A549 (cell line): ENCODE results near the gene ITPKC.
"Not testable (repeated sequence)": the region's sequence is repeated elsewhere in the genome, so short reads cannot be mapped to it uniquely, and the experiment has no call there.

Experiments used
- FOXS1 ChIP-seq: fragments of 250-450 bp; sonication (Bioruptor Pico); IDR thresholded peaks from 2 replicates; pipeline ENCODE4 v1.5.0; 2020; ENCODE audit warnings: mild to moderate bottlenecking, moderate library complexity
- JUNB ChIP-seq: fragments of >200 bp; sonication (Bioruptor Twin); formaldehyde crosslinking; IDR thresholded peaks from 2 replicates; pipeline ENCODE4 v1.6.1; 2016
- POLR2A ChIP-seq: IDR thresholded peaks from 2 replicates; pipeline ENCODE4 v1.6.1; 2012; ENCODE audit warnings: mild to moderate bottlenecking, low read length
- POLR2AphosphoS2 ChIP-seq: conservative IDR thresholded peaks from 2 replicates; pipeline ENCODE4 v1.6.1; 2012; ENCODE audit warnings: low read length, improper control_type of control experiment, inconsistent platforms
- RAD21 ChIP-seq, 2 experiments: fragments of >200 bp in 1 of 2; sonication (Bioruptor Twin) in 1 of 2; formaldehyde crosslinking in 1 of 2; IDR thresholded peaks in 1 of 2; conservative IDR thresholded peaks in 1 of 2; 2 replicates in 1 of 2; 3 replicates in 1 of 2; pipeline ENCODE4 v1.6.1; 2012 to 2018; ENCODE audit warnings: inconsistent platforms in 1 of 2
- REST ChIP-seq: fragments of 200-600 bp; sonication (generic); IDR thresholded peaks from 2 replicates; pipeline ENCODE4 v1.6.1; 2016; ENCODE audit warnings: antibody characterized with exemption, mild to moderate bottlenecking, moderate library complexity
- RFX5 ChIP-seq: fragments of 450-650 bp; IDR thresholded peaks from 2 replicates; pipeline ENCODE4 v1.7.1; 2014; ENCODE audit warnings: antibody characterized with exemption, mild to moderate bottlenecking, moderate library complexity
- ZFP36 ChIP-seq: fragments of 450-650 bp; IDR thresholded peaks from 2 replicates; pipeline ENCODE4 v1.6.1; 2014; ENCODE audit warnings: borderline replicate concordance; ENCODE audit not compliant: partially characterized antibody
- TF ChIP-seq, protein P1 (sequence below): fragments of >200 bp; sonication (Bioruptor Twin); formaldehyde crosslinking; IDR thresholded peaks from 3 replicates; pipeline ENCODE4 v1.5.1; 2016

DNA sequence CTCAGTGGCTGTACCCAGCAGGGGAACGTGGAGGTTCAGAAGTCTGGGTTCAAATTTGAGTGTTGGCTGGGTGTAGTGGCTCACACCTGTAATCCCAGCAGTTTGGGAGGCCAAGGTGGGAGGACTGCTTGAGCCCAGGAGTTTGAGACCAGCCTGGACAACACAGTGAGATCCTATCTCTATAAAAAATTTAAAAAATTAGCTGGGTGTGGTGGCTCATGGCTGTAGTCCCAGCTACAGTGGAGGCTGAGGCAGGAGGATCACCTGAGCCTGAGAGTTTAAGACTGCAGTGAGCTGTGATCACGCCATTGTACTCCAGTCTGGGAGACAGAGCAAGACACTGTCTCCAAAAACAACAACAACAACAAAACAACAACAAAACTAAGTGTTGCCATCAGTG, 67.2 kb downstream of the ITPKC start:
- TF ChIP-seq POLR2A; JUNB; POLR2AphosphoS2; FOXS1; RFX5; REST; ZFP36; RAD21 (conservative IDR thresholded peaks at IDR 0.05 in 1 of 2, IDR thresholded peaks at IDR 0.05 in 1 of 2): not testable (repeated sequence)
- TF ChIP-seq, protein P1, sequence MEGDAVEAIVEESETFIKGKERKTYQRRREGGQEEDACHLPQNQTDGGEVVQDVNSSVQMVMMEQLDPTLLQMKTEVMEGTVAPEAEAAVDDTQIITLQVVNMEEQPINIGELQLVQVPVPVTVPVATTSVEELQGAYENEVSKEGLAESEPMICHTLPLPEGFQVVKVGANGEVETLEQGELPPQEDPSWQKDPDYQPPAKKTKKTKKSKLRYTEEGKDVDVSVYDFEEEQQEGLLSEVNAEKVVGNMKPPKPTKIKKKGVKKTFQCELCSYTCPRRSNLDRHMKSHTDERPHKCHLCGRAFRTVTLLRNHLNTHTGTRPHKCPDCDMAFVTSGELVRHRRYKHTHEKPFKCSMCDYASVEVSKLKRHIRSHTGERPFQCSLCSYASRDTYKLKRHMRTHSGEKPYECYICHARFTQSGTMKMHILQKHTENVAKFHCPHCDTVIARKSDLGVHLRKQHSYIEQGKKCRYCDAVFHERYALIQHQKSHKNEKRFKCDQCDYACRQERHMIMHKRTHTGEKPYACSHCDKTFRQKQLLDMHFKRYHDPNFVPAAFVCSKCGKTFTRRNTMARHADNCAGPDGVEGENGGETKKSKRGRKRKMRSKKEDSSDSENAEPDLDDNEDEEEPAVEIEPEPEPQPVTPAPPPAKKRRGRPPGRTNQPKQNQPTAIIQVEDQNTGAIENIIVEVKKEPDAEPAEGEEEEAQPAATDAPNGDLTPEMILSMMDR: not testable (repeated sequence)
